Activated CD4-positive, alpha-beta T cell treated with anti-CD3 and anti-CD28 coated beads for 48 hours (primary cell): ENCODE results near the gene TERB2.
"Not testable (repeated sequence)": the region's sequence is repeated elsewhere in the genome, so short reads cannot be mapped to it uniquely, and the experiment has no call there.

ENCODE experiments used
- DNase-seq: peaks from one replicate; pipeline ENCODE4 v3.0.0-alpha.2; 2020

The TERB2 gene

GRCh38 chr15:44956388-44956787 is at the start of gene TERB2:
Gene TERB2 (plus strand): TSS chr15:44956687. CDS start chr15:44956719, 32 bp downstream.
- no peak for DNase-seq

- no peak for DNase-seq
These were observed 47.1 kb upstream of the TERB2 start for GRCh38 chr15:44909423-44909822.

- no peak for DNase-seq
These were observed 45.4 kb upstream of the TERB2 start for GRCh38 chr15:44910981-44911625.

- not testable (repeated sequence) for DNase-seq
These were observed 44.3 kb upstream of the TERB2 start for GRCh38 chr15:44912186-44912585.

GRCh38 chr15:44912974-44913448 is 43.5 kb upstream of the TERB2 start:
- DNase-seq = not testable (repeated sequence)

GRCh38 chr15:44918136-44918535 is 38.4 kb upstream of the TERB2 start:
- no peak for DNase-seq

- DNase-seq = not testable (repeated sequence)
These were observed 27.8 kb upstream of the TERB2 start for GRCh38 chr15:44928658-44929057.

- not testable (repeated sequence) for DNase-seq
These were observed 26.2 kb upstream of the TERB2 start for GRCh38 chr15:44930283-44930682.

- DNase-seq = not testable (repeated sequence)
These were observed 1.8 kb downstream of the TERB2 start for GRCh38 chr15:44958302-44958701.

GRCh38 chr15:44968475-44968874 is 12.0 kb downstream of the TERB2 start:
- DNase-seq = no peak

- no peak for DNase-seq
These were observed 14.5 kb downstream of the TERB2 start for GRCh38 chr15:44971036-44971435.

- DNase-seq = not testable (repeated sequence)
These were observed 19.7 kb downstream of the TERB2 start for GRCh38 chr15:44976183-44976582.

GRCh38 chr15:44977781-44978180 is 21.3 kb downstream of the TERB2 start:
- not testable (repeated sequence) for DNase-seq

GRCh38 chr15:44979617-44980339 is 23.3 kb downstream of the TERB2 start:
- DNase-seq = not testable (repeated sequence)

- DNase-seq = not testable (repeated sequence)
These were observed 27.7 kb downstream of the TERB2 start for GRCh38 chr15:44984144-44984543.

- DNase-seq = not testable (repeated sequence)
These were observed 30.0 kb downstream of the TERB2 start for GRCh38 chr15:44986346-44987055.

GRCh38 chr15:44987711-44988110 is 31.2 kb downstream of the TERB2 start:
- DNase-seq = peak; percentile 7

GRCh38 chr15:44988184-44988869 is 31.8 kb downstream of the TERB2 start:
- not testable (repeated sequence) for DNase-seq

GRCh38 chr15:44988870-44989219 is 32.4 kb downstream of the TERB2 start:
- DNase-seq = peak; percentile 2

GRCh38 chr15:44997632-44998031 is 41.1 kb downstream of the TERB2 start:
- not testable (repeated sequence) for DNase-seq

- DNase-seq = no peak
These were observed 42.6 kb downstream of the TERB2 start for GRCh38 chr15:44999105-44999504.

- not testable (repeated sequence) for DNase-seq
These were observed 44.7 kb downstream of the TERB2 start for GRCh38 chr15:45001180-45001579.
